ENCODE results near the gene PRICKLE2.

The PRICKLE2 gene

DNA sequence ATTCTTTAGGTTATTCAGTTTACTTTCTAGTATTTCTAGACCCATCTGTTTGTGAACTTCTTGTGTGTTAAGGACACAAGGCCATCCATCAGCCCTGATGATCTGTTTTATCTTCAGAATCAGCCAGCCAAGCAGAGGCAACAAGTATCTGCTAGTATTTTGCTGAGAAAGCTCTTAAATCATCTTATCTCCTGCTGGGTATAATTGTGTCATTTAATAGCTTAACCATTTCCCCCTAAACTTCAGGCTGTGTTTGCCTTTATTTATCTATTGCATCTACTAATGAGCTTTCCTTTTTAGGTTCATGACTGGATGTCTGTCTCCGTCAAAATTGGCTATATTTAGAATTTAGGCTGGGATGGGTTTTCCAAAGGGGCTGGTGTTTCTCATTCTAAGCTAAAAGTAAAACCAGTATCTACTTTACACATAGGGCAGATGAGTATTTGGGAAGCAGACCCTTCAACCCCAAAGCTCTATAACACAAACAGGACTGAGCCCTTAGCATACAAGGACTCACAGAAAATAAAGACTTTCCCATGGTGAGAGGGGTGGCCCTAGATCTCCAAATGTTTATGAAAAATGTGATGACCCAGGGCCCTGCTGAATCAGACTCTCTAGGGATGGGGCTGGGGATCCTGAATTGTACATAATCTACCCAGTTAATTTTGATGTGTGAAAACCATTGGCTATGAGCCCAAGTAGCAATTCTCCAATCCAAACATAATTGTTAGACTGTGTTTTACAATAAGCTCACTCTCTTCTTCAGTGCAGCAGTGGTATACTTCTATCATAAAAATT, 136.7 kb downstream of the PRICKLE2 start:
- no peak for DNase-seq (ENCODE audit: low read depth)
- TF ChIP-seq CTCF (IDR thresholded peaks at IDR 0.05; ENCODE audit: control insufficient read depth, insufficient read depth, low read depth, low read length, missing control alignments) = no peak
- H3K4me3 ChIP-seq (ENCODE audit: control insufficient read depth, low read depth, low read length) = no peak overlapping the region

GRCh38 chr3:64086479-64087252, 138.6 kb downstream of the PRICKLE2 start:
- DNase-seq (ENCODE audit: low read depth) = no peak
- no peak for TF ChIP-seq CTCF (IDR thresholded peaks at IDR 0.05; ENCODE audit: control insufficient read depth, insufficient read depth, low read depth, low read length, missing control alignments)
- H3K4me3 ChIP-seq (ENCODE audit: control insufficient read depth, low read depth, low read length) = no peak overlapping the region

DNA sequence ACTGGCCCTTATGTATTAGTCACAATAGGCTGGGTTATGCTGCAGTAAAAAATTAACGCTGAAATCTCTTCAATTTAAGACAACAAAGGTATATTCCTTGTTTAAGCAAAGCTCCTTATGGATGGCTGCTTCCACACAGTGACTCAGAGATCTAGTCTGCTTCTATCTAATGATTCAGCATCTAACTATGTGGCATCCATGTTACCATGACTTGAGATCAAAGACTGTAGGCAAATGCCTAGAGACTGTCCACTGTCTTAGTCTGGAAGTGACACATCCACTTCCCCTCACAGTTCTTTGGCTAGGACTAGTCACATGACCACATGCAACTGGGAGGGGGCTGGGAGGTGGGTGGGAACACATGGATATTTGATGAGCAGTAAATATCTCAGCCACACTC, 140.6 kb downstream of the PRICKLE2 start:
- no peak for TF ChIP-seq CTCF (IDR thresholded peaks at IDR 0.05; ENCODE audit: control insufficient read depth, insufficient read depth, low read depth, low read length, missing control alignments)
- no peak overlapping the region for H3K4me3 ChIP-seq (ENCODE audit: control insufficient read depth, low read depth, low read length)
- DNase-seq (ENCODE audit: low read depth) = no peak

DNA sequence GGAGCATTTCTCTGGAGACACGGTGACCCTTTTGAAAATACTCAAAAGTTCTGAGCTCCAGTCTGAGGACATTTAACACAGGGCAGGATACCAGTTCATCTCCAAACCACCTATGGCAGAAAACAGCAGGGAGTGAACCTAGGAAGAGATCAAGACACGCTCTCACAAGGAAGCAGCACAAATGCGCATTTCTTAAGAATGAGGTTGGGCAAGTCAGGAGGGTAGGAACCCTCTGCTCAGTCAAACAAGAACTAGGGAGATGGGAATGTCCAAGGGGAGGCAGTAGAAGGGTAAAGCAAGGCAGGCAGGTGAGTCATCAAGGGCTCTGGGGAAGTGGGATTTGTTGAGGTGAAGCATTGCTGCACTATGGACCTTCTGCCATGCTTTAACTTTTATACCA, 141.7 kb downstream of the PRICKLE2 start:
- no peak overlapping the region for H3K4me3 ChIP-seq (ENCODE audit: control insufficient read depth, low read depth, low read length)
- DNase-seq (ENCODE audit: low read depth) = no peak
- no peak for TF ChIP-seq CTCF (IDR thresholded peaks at IDR 0.05; ENCODE audit: control insufficient read depth, insufficient read depth, low read depth, low read length, missing control alignments)

- DNase-seq (ENCODE audit: low read depth) = no peak
- no peak for TF ChIP-seq CTCF (IDR thresholded peaks at IDR 0.05; ENCODE audit: control insufficient read depth, insufficient read depth, low read depth, low read length, missing control alignments)
Measured at GRCh38 chr3:64082961-64083541, 142.2 kb downstream of the PRICKLE2 start.

GRCh38 chr3:64082411-64082810, 142.9 kb downstream of the PRICKLE2 start:
- H3K4me3 ChIP-seq (ENCODE audit: control insufficient read depth, low read depth, low read length) = no peak overlapping the region
- TF ChIP-seq CTCF (IDR thresholded peaks at IDR 0.05; ENCODE audit: control insufficient read depth, insufficient read depth, low read depth, low read length, missing control alignments) = no peak
- DNase-seq (ENCODE audit: low read depth) = no peak

More at GRCh38 chr3:64082961-64083541, 142.2 kb downstream of the PRICKLE2 start:
- H3K4me3 ChIP-seq (ENCODE audit: control insufficient read depth, low read depth, low read length) = no peak overlapping the region
